Psoas muscle (tissue), 8 donors: ENCODE data around the gene SNX19. TPM values are rescaled to one million over a fixed set of nuclear protein-coding genes. Genes with fewer than 3 reads are reported as not detected.

ENCODE experiments used
- ATAC-seq, 4 donors: fragments of 200-7000 bp; cut with Tn5 transposase; one replicate each; pipeline ENCODE4 v1.9.1; 2020; ENCODE audit warnings: moderate library complexity in 3 of 4, mild to moderate bottlenecking in 2 of 4
- DNase-seq, 2 donors: peaks; one replicate each; pipeline ENCODE4 v3.0.0-alpha.2; 2020
- H3K27ac ChIP-seq: fragments of 200-600 bp; one replicate; pipeline ENCODE4 v1.8.0; 2022
- H3K27me3 ChIP-seq, 3 donors: fragments of 200-600 bp in 1 of 3; one replicate each; pipeline versions ENCODE4 v1.6.1 to v1.8.0; 2013 to 2022; ENCODE audit warnings: low read length in 2 of 3, mild to moderate bottlenecking in 2 of 3, moderate library complexity in 1 of 3; ENCODE audit not compliant: insufficient read depth in 3 of 3
- H3K36me3 ChIP-seq, 2 donors: fragments of 200-600 bp in 1 of 2; one replicate each; pipeline versions ENCODE4 v1.6.1 to v1.8.0; 2013 to 2022; ENCODE audit warnings: low read depth in 1 of 2, mild to moderate bottlenecking in 1 of 2, moderate library complexity in 1 of 2; ENCODE audit not compliant: insufficient read depth in 1 of 2
- H3K4me1 ChIP-seq: fragments of 200-600 bp; one replicate; pipeline ENCODE4 v1.8.0; 2022
- H3K4me3 ChIP-seq: fragments of 200-600 bp; one replicate; pipeline ENCODE4 v1.8.0; 2022; ENCODE audit warnings: mild to moderate bottlenecking
- H3K9me3 ChIP-seq: fragments of 200-600 bp; one replicate; pipeline ENCODE4 v1.8.0; 2022
- WGBS, 3 donors: extraction: QIAGEN DNeasy Blood & Tissue Kit; methylation state at CpG; one replicate each; pipeline versions ENCODE4 v1.1.6 to v1.1.7; 2013; 5-methylcytosine and 5-hydroxymethylcytosine counted together
- intact Hi-C, 2 donors: fragments of 100-400 bp; cut with DNase I; formaldehyde crosslinking; loops; one replicate each; pipeline versions ENCODE4 v1.11.0 to v1.14.2; 2022
- polyA plus RNA-seq, 3 donors: library from polyadenylated mRNA; stranded (reverse); fragments of 200-250 nt; gene quantifications; one replicate each; pipeline ENCODE4 v1.2.3, GENCODE V29; 2013
- total RNA-seq, 4 donors: library from RNA; stranded (reverse); fragmentation: NEBNext Ultra II Directional in 2 of 4; extraction: Animal tissue kit (Norgen Biotek cat#: 25700) in 2 of 4; gene quantifications; one replicate each; pipeline versions ENCODE4 v1.2.1 to v1.2.4, GENCODE V29; 2021 to 2023
- TF ChIP-seq, protein P1 (sequence below): fragments of 200-600 bp; IDR thresholded peaks from one replicate; pipeline ENCODE4 v1.8.0; 2022; ENCODE audit warnings: antibody characterized with exemption
- donor health status: healthy with polysubstance abuse.
- donor health status: DM: no; HTN: no; CAD: no; lungs with moderate emphysema.
- donor health status: Bipolar disorder and iron deficiency.
- donor health status: healthy.
- donor health status: DM: yes; HTN: yes; CAD: no.
- donor health status: DM: no; HTN: no; CAD: no.
- donor health status: DM: no; HTN: no; CAD: no.
- donor health status: DM: yes; HTN: yes; CAD: no.

Gene SNX19
- total and polyA plus RNA-seq, 7 donors: 21.4 to 66.2 (median 36.0) TPM

DNA sequence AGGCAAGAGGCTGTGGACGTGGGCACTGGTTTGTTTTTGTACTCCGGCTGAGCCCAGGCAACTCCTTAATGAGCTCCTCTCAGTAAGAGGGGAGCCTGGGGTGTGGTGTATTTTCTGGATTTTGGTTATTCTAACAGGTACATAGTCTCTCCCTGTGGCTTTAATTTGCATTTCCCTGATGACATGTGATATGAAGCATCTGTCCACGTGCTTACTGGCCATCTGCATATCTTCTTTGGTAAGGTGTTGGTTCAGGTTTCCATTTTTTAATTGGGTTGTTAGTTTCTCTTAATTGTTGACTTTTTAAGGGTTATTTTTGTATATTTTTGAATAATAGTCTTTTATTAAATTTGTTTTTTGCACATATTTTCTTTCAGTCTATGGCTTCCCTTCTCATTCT is 30.8 kb upstream of the SNX19 start:
- TF ChIP-seq, protein P1, sequence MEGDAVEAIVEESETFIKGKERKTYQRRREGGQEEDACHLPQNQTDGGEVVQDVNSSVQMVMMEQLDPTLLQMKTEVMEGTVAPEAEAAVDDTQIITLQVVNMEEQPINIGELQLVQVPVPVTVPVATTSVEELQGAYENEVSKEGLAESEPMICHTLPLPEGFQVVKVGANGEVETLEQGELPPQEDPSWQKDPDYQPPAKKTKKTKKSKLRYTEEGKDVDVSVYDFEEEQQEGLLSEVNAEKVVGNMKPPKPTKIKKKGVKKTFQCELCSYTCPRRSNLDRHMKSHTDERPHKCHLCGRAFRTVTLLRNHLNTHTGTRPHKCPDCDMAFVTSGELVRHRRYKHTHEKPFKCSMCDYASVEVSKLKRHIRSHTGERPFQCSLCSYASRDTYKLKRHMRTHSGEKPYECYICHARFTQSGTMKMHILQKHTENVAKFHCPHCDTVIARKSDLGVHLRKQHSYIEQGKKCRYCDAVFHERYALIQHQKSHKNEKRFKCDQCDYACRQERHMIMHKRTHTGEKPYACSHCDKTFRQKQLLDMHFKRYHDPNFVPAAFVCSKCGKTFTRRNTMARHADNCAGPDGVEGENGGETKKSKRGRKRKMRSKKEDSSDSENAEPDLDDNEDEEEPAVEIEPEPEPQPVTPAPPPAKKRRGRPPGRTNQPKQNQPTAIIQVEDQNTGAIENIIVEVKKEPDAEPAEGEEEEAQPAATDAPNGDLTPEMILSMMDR: no peak
- intact Hi-C loops: no loop called here
- WGBS, 3 donors: 57 to 72% (median 67%) methylated on average over 3 of the region's 3 CpGs
- Histone ChIP-seq H3K27ac (no peak overlapping the region), H3K9me3 (no peaks in the 10 kb centered on the region), H3K4me1 (no peaks in the 10 kb centered on the region), H3K36me3 (no peaks in the 10 kb centered on the region), H3K4me3 (no peak overlapping the region), H3K27me3 (peaks cover 0 to 7% (median 0%) of the 10 kb centered on the region in 3 donors)
- no peak for DNase-seq
- no peak for ATAC-seq

DNA sequence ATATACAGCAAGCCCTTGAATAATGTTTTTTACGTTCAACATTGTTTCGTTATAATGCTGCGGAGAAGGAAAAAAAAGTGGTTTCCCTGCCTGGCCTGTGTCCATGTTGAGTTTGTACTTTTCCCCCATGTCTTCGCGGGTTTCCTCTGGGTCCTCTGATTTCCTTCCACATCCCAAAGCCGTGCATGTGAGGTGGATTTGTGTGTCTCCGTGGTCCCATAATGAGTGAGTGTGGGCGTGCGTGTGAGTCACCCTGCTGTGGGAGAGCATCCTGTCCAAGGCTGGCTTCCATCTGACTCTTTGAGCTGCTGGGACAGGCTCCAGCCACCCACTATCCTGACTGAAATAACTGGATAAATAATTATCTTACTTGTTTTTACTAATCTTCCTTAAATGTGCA is 29.6 kb upstream of the SNX19 start:
- Histone ChIP-seq H3K27me3 (peaks cover 0 to 7% (median 0%) of the 10 kb centered on the region in 3 donors), H3K36me3 (no peaks in the 10 kb centered on the region), H3K27ac (no peak overlapping the region), H3K4me3 (no peak overlapping the region), H3K9me3 (no peaks in the 10 kb centered on the region), H3K4me1 (no peaks in the 10 kb centered on the region)
- peak; percentile 54 to 59 for DNase-seq
- TF ChIP-seq, protein P1: no peak
- intact Hi-C loops: no loop called here
- 31 to 48% (median 39%) methylated on average over 9 of the region's 9 CpGs for WGBS, 3 donors
- peak in 3 of 4 donors; percentile 43 to 66 (median 51) for ATAC-seq

DNA sequence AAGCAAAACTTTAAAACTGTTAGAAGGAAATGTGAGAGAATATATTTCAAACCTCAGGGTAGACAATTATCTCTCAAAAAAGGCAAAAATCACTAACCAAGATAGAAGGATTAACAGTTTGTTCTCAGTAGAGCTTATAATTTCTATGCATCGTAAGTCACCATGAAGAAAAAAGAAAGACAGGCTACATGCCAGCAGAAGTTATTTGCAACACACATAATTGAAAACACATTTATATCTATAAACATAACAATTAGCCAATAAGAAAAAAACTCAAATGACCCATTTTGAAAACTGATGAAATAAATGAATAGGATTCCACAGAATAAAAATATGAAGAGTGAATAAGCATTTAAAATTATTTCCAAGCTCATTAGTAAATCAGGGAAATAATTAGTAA is 24.4 kb upstream of the SNX19 start:
- no peaks in the 10 kb centered on the region for H3K36me3 ChIP-seq
- H3K4me1 ChIP-seq: no peaks in the 10 kb centered on the region
- intact Hi-C loops: no loop called here
- WGBS, 3 donors: 40 to 55% (median 40%) methylated on average over 1 of the region's 1 CpG
- TF ChIP-seq, protein P1: no peak
- no peak overlapping the region for H3K27ac ChIP-seq
- no peaks in the 10 kb centered on the region for H3K9me3 ChIP-seq
- peaks cover 0 to 3% (median 0%) of the 10 kb centered on the region in 3 donors for H3K27me3 ChIP-seq
- no peak for DNase-seq
- no peak for ATAC-seq
- no peak overlapping the region for H3K4me3 ChIP-seq

DNA sequence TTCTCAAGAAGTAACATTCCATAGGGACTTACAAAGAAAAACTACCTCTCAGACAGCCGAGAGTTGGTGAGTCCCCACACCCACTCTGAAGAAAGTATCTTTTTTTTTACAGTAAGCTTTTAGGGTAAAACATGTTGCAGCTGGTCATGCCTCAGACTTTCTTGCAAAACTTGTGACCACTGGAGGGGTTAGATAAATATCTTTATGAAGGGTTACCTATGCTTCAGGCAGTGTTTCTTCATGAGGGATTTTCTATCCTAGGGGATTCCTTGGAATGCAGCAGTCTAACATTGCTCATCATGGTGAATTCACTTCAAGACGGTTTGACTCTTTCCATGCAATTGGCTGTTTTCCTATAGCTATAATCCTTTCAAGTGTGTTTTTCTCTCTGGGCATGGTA is 20.8 kb upstream of the SNX19 start:
- no peak overlapping the region for H3K27ac ChIP-seq
- no peaks in the 10 kb centered on the region for H3K4me1 ChIP-seq
- DNase-seq (no peak), ATAC-seq (no peak)
- H3K36me3 ChIP-seq: no peaks in the 10 kb centered on the region
- TF ChIP-seq, protein P1: no peak
- H3K27me3 ChIP-seq: peaks cover 0 to 3% (median 0%) of the 10 kb centered on the region in 3 donors
- intact Hi-C loops: no loop called here
- 40 to 61% (median 47%) methylated on average over 2 of the region's 2 CpGs for WGBS, 3 donors
- H3K4me3 ChIP-seq: no peak overlapping the region
- H3K9me3 ChIP-seq: no peaks in the 10 kb centered on the region

DNA sequence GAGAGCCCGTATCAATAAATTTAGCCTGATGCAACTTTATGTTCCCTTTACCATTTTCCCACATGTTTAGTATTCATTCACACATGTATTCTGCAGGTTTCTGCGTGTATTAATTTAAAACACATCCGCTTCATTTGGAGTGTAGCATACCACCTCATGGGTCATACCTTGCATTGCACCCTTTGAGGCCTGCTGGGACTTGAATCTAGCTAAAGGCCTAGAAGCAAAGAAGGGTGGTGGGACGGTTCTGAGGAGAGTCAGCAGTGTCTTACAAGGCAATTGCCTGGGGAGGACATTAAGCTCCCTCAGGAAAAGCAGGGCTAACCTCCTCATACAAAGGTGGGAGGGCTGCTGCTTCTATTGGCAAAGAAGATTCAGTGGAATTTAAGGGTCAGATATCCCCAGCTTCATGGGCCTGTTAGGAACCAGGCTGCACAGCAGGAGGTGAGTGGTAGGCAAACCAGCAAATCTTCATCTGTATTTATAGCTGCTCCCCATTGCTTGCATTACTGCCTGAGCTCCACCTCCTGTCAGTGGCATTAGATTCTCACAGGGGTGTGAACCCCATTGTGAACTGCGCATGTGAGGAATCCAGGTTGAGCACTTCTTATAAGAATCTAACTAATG is 15.9 kb upstream of the SNX19 start:
- Histone ChIP-seq H3K9me3 (no peaks in the 10 kb centered on the region), H3K4me3 (no peak overlapping the region), H3K36me3 (no peaks in the 10 kb centered on the region), H3K27me3 (peaks cover 0 to 4% (median 0%) of the 10 kb centered on the region in 3 donors), H3K27ac (no peak overlapping the region), H3K4me1 (no peaks in the 10 kb centered on the region)
- intact Hi-C loops: no loop called here
- 83 to 90% (median 89%) methylated on average over 5 of the region's 5 CpGs for WGBS, 3 donors
- no peak for DNase-seq
- no peak for ATAC-seq
- TF ChIP-seq, protein P1: no peak
